Measurements from ENCODE around the gene SENP6.

The SENP6 gene

GRCh38 chr6:75735491-75736186 is 134.0 kb downstream of the SENP6 start:
- Histone ChIP-seq H3K4me2 (ENCODE audit: low read length) (no peak overlapping the region), H3K4me1 (no peaks in the 10 kb centered on the region), H3K27me3 (ENCODE audit: control insufficient read depth, insufficient read depth, low read length) (no peaks in the 10 kb centered on the region), H3K4me3 (ENCODE audit: low read depth, low read length) (no peak overlapping the region), H3K79me2 (no peaks in the 10 kb centered on the region), H3K36me3 (ENCODE audit: control insufficient read depth, insufficient read depth, low read length) (no peaks in the 10 kb centered on the region), H2AFZ (no peak overlapping the region), H3K9me3 (ENCODE audit: control insufficient read depth, low read length) (no peaks in the 10 kb centered on the region), H3K27ac (no peak overlapping the region), H3K9ac (no peak overlapping the region)
- TF ChIP-seq, protein P1, sequence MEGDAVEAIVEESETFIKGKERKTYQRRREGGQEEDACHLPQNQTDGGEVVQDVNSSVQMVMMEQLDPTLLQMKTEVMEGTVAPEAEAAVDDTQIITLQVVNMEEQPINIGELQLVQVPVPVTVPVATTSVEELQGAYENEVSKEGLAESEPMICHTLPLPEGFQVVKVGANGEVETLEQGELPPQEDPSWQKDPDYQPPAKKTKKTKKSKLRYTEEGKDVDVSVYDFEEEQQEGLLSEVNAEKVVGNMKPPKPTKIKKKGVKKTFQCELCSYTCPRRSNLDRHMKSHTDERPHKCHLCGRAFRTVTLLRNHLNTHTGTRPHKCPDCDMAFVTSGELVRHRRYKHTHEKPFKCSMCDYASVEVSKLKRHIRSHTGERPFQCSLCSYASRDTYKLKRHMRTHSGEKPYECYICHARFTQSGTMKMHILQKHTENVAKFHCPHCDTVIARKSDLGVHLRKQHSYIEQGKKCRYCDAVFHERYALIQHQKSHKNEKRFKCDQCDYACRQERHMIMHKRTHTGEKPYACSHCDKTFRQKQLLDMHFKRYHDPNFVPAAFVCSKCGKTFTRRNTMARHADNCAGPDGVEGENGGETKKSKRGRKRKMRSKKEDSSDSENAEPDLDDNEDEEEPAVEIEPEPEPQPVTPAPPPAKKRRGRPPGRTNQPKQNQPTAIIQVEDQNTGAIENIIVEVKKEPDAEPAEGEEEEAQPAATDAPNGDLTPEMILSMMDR (IDR thresholded peaks at IDR 0.05) = no peak

GRCh38 chr6:75743971-75744370 is 142.3 kb downstream of the SENP6 start:
- H3K4me2 ChIP-seq (ENCODE audit: low read length) = no peak overlapping the region
- TF ChIP-seq, protein P1 (IDR thresholded peaks at IDR 0.05) = no peak
- no peaks in the 10 kb centered on the region for H3K27me3 ChIP-seq (ENCODE audit: control insufficient read depth, insufficient read depth, low read length)
- H2AFZ ChIP-seq = no peak overlapping the region
- H3K79me2 ChIP-seq = no peaks in the 10 kb centered on the region
- no peak overlapping the region for H3K9ac ChIP-seq
- H3K9me3 ChIP-seq (ENCODE audit: control insufficient read depth, low read length) = no peaks in the 10 kb centered on the region
- no peak overlapping the region for H3K4me3 ChIP-seq (ENCODE audit: low read depth, low read length)
- no peaks in the 10 kb centered on the region for H3K36me3 ChIP-seq (ENCODE audit: control insufficient read depth, insufficient read depth, low read length)
- peaks cover 2% of the 10 kb centered on the region for H3K4me1 ChIP-seq
- no peak overlapping the region for H3K27ac ChIP-seq

GRCh38 chr6:75745404-75745803 is 143.7 kb downstream of the SENP6 start:
- Histone ChIP-seq H3K4me3 (ENCODE audit: low read depth, low read length) (no peak overlapping the region), H3K36me3 (ENCODE audit: control insufficient read depth, insufficient read depth, low read length) (no peaks in the 10 kb centered on the region), H3K79me2 (no peaks in the 10 kb centered on the region), H3K4me1 (peaks cover 2% of the 10 kb centered on the region), H2AFZ (no peak overlapping the region), H3K4me2 (ENCODE audit: low read length) (no peak overlapping the region), H3K9ac (no peak overlapping the region), H3K27ac (no peak overlapping the region), H3K27me3 (ENCODE audit: control insufficient read depth, insufficient read depth, low read length) (no peaks in the 10 kb centered on the region), H3K9me3 (ENCODE audit: control insufficient read depth, low read length) (no peaks in the 10 kb centered on the region)
- TF ChIP-seq, protein P1 (IDR thresholded peaks at IDR 0.05) = no peak

DNA sequence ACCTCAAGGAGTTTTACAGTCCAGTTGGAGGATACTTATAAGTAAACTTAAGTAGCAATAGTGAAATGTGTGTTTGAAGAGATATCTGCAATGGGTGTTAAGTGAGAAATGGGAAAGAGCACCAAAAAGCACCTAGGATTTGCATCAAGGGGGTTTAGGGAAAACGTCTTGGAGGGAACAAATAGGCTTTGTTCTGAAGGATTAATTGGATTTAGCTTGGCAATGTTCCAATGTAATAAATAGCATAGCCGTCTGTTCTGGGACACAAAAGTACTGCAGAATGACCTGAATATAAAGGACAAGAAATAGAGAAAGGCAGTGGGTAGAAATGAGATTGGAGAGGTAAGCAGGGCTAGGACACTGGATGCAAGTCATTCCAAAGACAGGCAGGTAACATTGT is 144.5 kb downstream of the SENP6 start:
- H3K36me3 ChIP-seq (ENCODE audit: control insufficient read depth, insufficient read depth, low read length) = no peaks in the 10 kb centered on the region
- no peak overlapping the region for H3K27ac ChIP-seq
- no peak overlapping the region for H3K4me2 ChIP-seq (ENCODE audit: low read length)
- no peak overlapping the region for H3K4me3 ChIP-seq (ENCODE audit: low read depth, low read length)
- TF ChIP-seq, protein P1 (IDR thresholded peaks at IDR 0.05) = no peak
- no peak overlapping the region for H3K9ac ChIP-seq
- H3K9me3 ChIP-seq (ENCODE audit: control insufficient read depth, low read length) = no peaks in the 10 kb centered on the region
- peaks cover 2% of the 10 kb centered on the region for H3K4me1 ChIP-seq
- no peak overlapping the region for H2AFZ ChIP-seq
- peaks cover 5% of the 10 kb centered on the region for H3K79me2 ChIP-seq
- H3K27me3 ChIP-seq (ENCODE audit: control insufficient read depth, insufficient read depth, low read length) = no peaks in the 10 kb centered on the region

Measured in parathyroid adenoma (tissue), 2 donors.